T1000 (cell line): ENCODE results near the gene ADAMTS2.

Source experiments
- DNase-seq: peaks from one replicate; lab custom pipeline; 2025; ENCODE audit warnings: mixed read lengths; lab: John Stamatoyannopoulos, UW

Gene ADAMTS2

GRCh38 chr5:179124853-179125788, 220.1 kb downstream of the ADAMTS2 start:
- no peak for DNase-seq

GRCh38 chr5:179124273-179124852, 220.9 kb downstream of the ADAMTS2 start:
- no peak for DNase-seq

- no peak for DNase-seq
These were observed 221.6 kb downstream of the ADAMTS2 start for GRCh38 chr5:179123491-179124272.

GRCh38 chr5:179123109-179123426, 222.2 kb downstream of the ADAMTS2 start:
- DNase-seq, result no peak

GRCh38 chr5:179122411-179123108, 222.7 kb downstream of the ADAMTS2 start:
- DNase-seq, result no peak

GRCh38 chr5:179121667-179122111, 223.6 kb downstream of the ADAMTS2 start:
- no peak for DNase-seq

- no peak for DNase-seq
These were observed 224.2 kb downstream of the ADAMTS2 start for GRCh38 chr5:179120951-179121666.

- DNase-seq, result no peak
These were observed 224.8 kb downstream of the ADAMTS2 start for GRCh38 chr5:179120421-179120861.

- no peak for DNase-seq
These were observed 225.7 kb downstream of the ADAMTS2 start for GRCh38 chr5:179119415-179120170.

GRCh38 chr5:179118756-179119414, 226.4 kb downstream of the ADAMTS2 start:
- no peak for DNase-seq

- DNase-seq, result no peak
These were observed 226.9 kb downstream of the ADAMTS2 start for GRCh38 chr5:179118338-179118737.

- DNase-seq, result no peak
These were observed 229.3 kb downstream of the ADAMTS2 start for GRCh38 chr5:179115845-179116524.

GRCh38 chr5:179115307-179115706, 230.0 kb downstream of the ADAMTS2 start:
- no peak for DNase-seq

GRCh38 chr5:179114756-179115155, 230.5 kb downstream of the ADAMTS2 start:
- no peak for DNase-seq

GRCh38 chr5:179113945-179114641, 231.2 kb downstream of the ADAMTS2 start:
- no peak for DNase-seq

- no peak for DNase-seq
These were observed 232.1 kb downstream of the ADAMTS2 start for GRCh38 chr5:179113143-179113530.

- no peak for DNase-seq
These were observed 232.7 kb downstream of the ADAMTS2 start for GRCh38 chr5:179112469-179113142.
